OCI-LY1 (cell line): Measurements from ENCODE around the gene ATP6V0E1.

ENCODE experiments used
- H2AFZ ChIP-seq: fragments of 200-600 bp; sonication (generic), shearing (Covaris generic); 2 replicates; pipeline ENCODE4 v1.6.0; 2014; ENCODE audit warnings: antibody characterized with exemption, mild to moderate bottlenecking, low read length
- H3F3A ChIP-seq: fragments of 200-600 bp; sonication (generic), shearing (Covaris generic); 2 replicates; pipeline ENCODE4 v1.6.0; 2014; ENCODE audit warnings: mild to moderate bottlenecking, antibody characterized with exemption, low read length, moderate library complexity; ENCODE audit not compliant: insufficient read depth
- H3K27ac ChIP-seq: fragments of 200-600 bp; sonication (generic); 2 replicates; pipeline ENCODE4 v1.5.1; 2014; ENCODE audit warnings: low read length, mixed run types, mild to moderate bottlenecking, low read depth; ENCODE audit not compliant: poor library complexity, severe bottlenecking
- H3K27me3 ChIP-seq: fragments of 200-600 bp; sonication (generic); 2 replicates; pipeline ENCODE4 v1.6.0; 2014; ENCODE audit warnings: antibody characterized with exemption, mild to moderate bottlenecking, low read length, moderate library complexity; ENCODE audit not compliant: insufficient read depth
- H3K36me3 ChIP-seq: fragments of 200-600 bp; sonication (generic); 2 replicates; pipeline ENCODE4 v1.6.1; 2014; ENCODE audit warnings: mild to moderate bottlenecking, antibody characterized with exemption, low read length, moderate library complexity, mixed read lengths; ENCODE audit not compliant: insufficient read depth
- H3K4me1 ChIP-seq: fragments of 200-600 bp; sonication (generic); 2 replicates; pipeline ENCODE4 v1.5.1; 2014; ENCODE audit warnings: mild to moderate bottlenecking, low read length, moderate library complexity; ENCODE audit not compliant: insufficient read depth, severe bottlenecking
- H3K4me2 ChIP-seq: fragments of 200-600 bp; sonication (generic), shearing (Covaris generic); 2 replicates; pipeline ENCODE4 v1.6.1; 2014; ENCODE audit warnings: low read length
- H3K4me3 ChIP-seq: fragments of 200-600 bp; sonication (generic); 2 replicates; pipeline ENCODE4 v1.5.1; 2014; ENCODE audit warnings: low read length, low read depth, mild to moderate bottlenecking, mixed read lengths; ENCODE audit not compliant: poor library complexity, severe bottlenecking
- H3K79me2 ChIP-seq: fragments of 200-600 bp; shearing (Covaris generic); 2 replicates; pipeline ENCODE4 v1.6.1; 2016; ENCODE audit warnings: mixed run types, low read length, mixed read lengths; ENCODE audit not compliant: insufficient read depth
- H3K9ac ChIP-seq: fragments of 200-600 bp; sonication (generic), shearing (Covaris generic); 2 replicates; pipeline ENCODE4 v1.6.1; 2014; ENCODE audit warnings: mild to moderate bottlenecking, low read length, mixed read lengths
- H3K9me2 ChIP-seq: fragments of 200-600 bp; sonication (generic), shearing (Covaris generic); 2 replicates; pipeline ENCODE4 v1.6.1; 2014; ENCODE audit warnings: low read depth, mild to moderate bottlenecking, low read length, mixed read lengths
- H3K9me3 ChIP-seq: fragments of 200-600 bp; shearing (Covaris generic); 2 replicates; pipeline ENCODE4 v1.6.1; 2014; ENCODE audit warnings: low read length, mixed read lengths
- H4K20me1 ChIP-seq: fragments of 200-600 bp; sonication (generic), shearing (Covaris generic); 2 replicates; pipeline ENCODE4 v1.6.0; 2016; ENCODE audit warnings: mild to moderate bottlenecking, low read length; ENCODE audit not compliant: insufficient read depth
- EZH2 ChIP-seq: fragments of 200-600 bp; sonication (generic), shearing (Covaris generic); IDR thresholded peaks from 2 replicates; pipeline ENCODE4 v1.8.0; 2017; ENCODE audit warnings: borderline replicate concordance, mixed run types, mild to moderate bottlenecking, antibody characterized with exemption, low read length, moderate library complexity, mixed read lengths
- TF ChIP-seq, protein P1 (sequence below): fragments of 200-600 bp; sonication (generic), shearing (Covaris generic); IDR thresholded peaks from 2 replicates; pipeline ENCODE4 v1.5.1; 2017; ENCODE audit warnings: mild to moderate bottlenecking, antibody characterized with exemption, low read length, moderate library complexity, mixed read lengths

Gene ATP6V0E1

GRCh38 chr5:173055983-173056782, 72.6 kb downstream of the ATP6V0E1 start, which contains the start of gene CREBRF:
Gene CREBRF, plus strand, starts transcription at chr5:173056352. Its CDS starts 24,424 bp downstream, at chr5:173080776.
- no peaks in the 10 kb centered on the region for H3K36me3 ChIP-seq
- H3K4me2 ChIP-seq: peak within 1 kb of the TSS; percentile 92
- H3K9me2 ChIP-seq: no peaks in the 10 kb centered on the region
- no peaks in the 10 kb centered on the region for H3F3A ChIP-seq
- no peaks in the 10 kb centered on the region for H3K27me3 ChIP-seq
- H4K20me1 ChIP-seq: no peaks in the 10 kb centered on the region
- H3K9me3 ChIP-seq: no peaks in the 10 kb centered on the region
- peak within 1 kb of the TSS; percentile 76 for H3K27ac ChIP-seq
- no peak within 1 kb of the TSS for H2AFZ ChIP-seq
- H3K4me3 ChIP-seq: peak within 1 kb of the TSS; percentile 77
- peaks cover 37% of the 10 kb centered on the region for H3K4me1 ChIP-seq
- TF ChIP-seq, protein P1, sequence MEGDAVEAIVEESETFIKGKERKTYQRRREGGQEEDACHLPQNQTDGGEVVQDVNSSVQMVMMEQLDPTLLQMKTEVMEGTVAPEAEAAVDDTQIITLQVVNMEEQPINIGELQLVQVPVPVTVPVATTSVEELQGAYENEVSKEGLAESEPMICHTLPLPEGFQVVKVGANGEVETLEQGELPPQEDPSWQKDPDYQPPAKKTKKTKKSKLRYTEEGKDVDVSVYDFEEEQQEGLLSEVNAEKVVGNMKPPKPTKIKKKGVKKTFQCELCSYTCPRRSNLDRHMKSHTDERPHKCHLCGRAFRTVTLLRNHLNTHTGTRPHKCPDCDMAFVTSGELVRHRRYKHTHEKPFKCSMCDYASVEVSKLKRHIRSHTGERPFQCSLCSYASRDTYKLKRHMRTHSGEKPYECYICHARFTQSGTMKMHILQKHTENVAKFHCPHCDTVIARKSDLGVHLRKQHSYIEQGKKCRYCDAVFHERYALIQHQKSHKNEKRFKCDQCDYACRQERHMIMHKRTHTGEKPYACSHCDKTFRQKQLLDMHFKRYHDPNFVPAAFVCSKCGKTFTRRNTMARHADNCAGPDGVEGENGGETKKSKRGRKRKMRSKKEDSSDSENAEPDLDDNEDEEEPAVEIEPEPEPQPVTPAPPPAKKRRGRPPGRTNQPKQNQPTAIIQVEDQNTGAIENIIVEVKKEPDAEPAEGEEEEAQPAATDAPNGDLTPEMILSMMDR: no peak
- H3K9ac ChIP-seq: peak within 1 kb of the TSS; percentile 79
- H3K79me2 ChIP-seq: peaks cover 13% of the 10 kb centered on the region

DNA sequence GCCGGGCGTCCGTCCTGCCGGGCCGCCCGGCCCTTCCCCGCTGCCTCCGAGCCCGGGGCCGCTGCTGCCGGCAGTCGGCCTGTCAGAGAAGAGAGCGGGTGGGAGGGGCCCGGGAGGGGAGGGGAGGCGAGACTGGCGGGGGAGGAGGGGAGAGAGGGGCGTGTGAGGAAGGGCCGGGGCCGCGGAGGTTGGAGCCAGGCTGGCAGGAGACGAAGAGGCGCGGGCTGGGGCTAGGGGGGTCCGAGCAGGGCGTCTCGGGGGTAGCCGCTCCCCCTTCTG, 73.2 kb downstream of the ATP6V0E1 start:
- peaks cover 16% of the 10 kb centered on the region for H3K79me2 ChIP-seq
- no peak overlapping the region for H2AFZ ChIP-seq
- H3K9me2 ChIP-seq: no peaks in the 10 kb centered on the region
- H3K4me3 ChIP-seq: peak overlapping the region; percentile 77
- H3F3A ChIP-seq: no peaks in the 10 kb centered on the region
- peak overlapping the region; percentile 60 for H3K4me2 ChIP-seq
- H3K27me3 ChIP-seq: no peaks in the 10 kb centered on the region
- H3K27ac ChIP-seq: peak overlapping the region; percentile 20
- H3K9me3 ChIP-seq: no peaks in the 10 kb centered on the region
- TF ChIP-seq, protein P1: no peak
- TF ChIP-seq EZH2: no peak
- peak overlapping the region; percentile 66 for H3K9ac ChIP-seq
- H4K20me1 ChIP-seq: no peaks in the 10 kb centered on the region
- H3K36me3 ChIP-seq: no peaks in the 10 kb centered on the region
- peaks cover 37% of the 10 kb centered on the region for H3K4me1 ChIP-seq

DNA sequence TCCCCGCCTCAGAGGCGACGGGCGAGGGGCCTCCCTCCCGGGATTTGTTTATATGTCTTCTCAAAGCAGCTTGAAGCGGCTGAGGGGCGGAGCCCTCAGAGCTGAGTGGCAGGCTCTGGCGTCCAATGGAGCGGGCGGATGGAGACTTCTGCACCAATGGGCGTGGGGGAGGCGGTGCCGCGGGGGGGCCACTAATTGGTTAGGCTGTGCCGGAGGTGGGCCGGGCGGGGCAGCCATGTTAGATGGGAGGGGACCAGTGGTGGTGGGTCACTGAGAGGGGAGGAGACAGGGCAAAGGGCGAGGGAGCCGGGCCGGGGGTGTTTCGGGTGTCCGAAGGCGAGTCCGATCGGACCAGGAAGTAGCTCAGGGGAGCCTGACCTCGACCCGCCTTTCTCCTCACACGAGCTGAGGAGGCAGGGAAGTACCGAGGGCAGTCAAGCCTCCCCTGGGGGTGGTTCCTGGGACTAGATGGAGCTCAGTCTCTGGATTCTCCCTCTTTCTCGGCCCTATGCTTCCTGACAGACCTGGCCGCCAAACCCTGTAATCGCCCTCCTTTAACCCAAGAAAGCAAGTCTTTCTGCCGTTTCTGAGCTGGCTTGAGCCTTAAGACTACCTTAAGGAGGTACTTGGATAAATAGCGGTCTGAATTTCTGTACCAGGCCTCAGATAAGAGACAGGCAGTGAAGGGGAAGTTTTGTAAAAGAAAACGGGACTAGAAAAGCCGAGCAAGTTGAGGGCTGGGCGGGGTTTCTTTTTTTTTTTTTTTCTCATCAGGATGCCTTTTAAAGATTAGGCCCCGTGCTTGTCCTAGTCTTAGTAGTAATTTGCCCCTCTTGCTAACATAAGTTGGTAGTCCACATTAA, 73.7 kb downstream of the ATP6V0E1 start:
- Histone ChIP-seq H3K4me2 (peak overlapping the region; percentile 73), H3K4me3 (peak overlapping the region; percentile 77), H2AFZ (no peak overlapping the region), H3K36me3 (no peaks in the 10 kb centered on the region), H3K9me2 (no peaks in the 10 kb centered on the region), H3K9ac (peak overlapping the region; percentile 79), H3F3A (no peaks in the 10 kb centered on the region), H3K27ac (peak overlapping the region; percentile 76), H3K4me1 (peaks cover 37% of the 10 kb centered on the region), H4K20me1 (no peaks in the 10 kb centered on the region), H3K9me3 (no peaks in the 10 kb centered on the region), H3K27me3 (no peaks in the 10 kb centered on the region), H3K79me2 (peaks cover 22% of the 10 kb centered on the region)
- TF ChIP-seq EZH2: no peak
- TF ChIP-seq, protein P1: no peak
